ENCODE measurements around the gene PTPRN2. TPM values are rescaled to one million over a fixed set of nuclear protein-coding genes. Genes with fewer than 3 reads are reported as not detected.

PTPRN2 gene
- total RNA-seq, 2 experiments from 2014 or later, result 0.70 TPM; not detected in 1

- no peaks in the 10 kb centered on the region for H4K20me1 ChIP-seq (ENCODE audit: insufficient read depth, low read length)
- H3K4me2 ChIP-seq (ENCODE audit: low read length), result no peak overlapping the region
- H3K9me2 ChIP-seq (ENCODE audit: insufficient read depth, low read length), result no peaks in the 10 kb centered on the region
- no peaks in the 10 kb centered on the region for H3K36me3 ChIP-seq (ENCODE audit: insufficient read depth, low read length)
- H3K4me3 ChIP-seq (ENCODE audit: low read depth, low read length, poor library complexity, severe bottlenecking), result no peak overlapping the region
- no peaks in the 10 kb centered on the region for H3K79me2 ChIP-seq (ENCODE audit: insufficient read depth, low read depth, low read length)
- no peak overlapping the region for H3K27ac ChIP-seq (ENCODE audit: low read depth, low read length, poor library complexity, severe bottlenecking)
- no peaks in the 10 kb centered on the region for H3K4me1 ChIP-seq (ENCODE audit: insufficient read depth, low read length, poor library complexity, severe bottlenecking)
- H2AFZ ChIP-seq (ENCODE audit: low read length), result no peak overlapping the region
- ChIA-PET CTCF (ENCODE audit: unreplicated experiment) (no interaction called here), POLR2A (no interaction called here)
- no TSS peak for BruUV-seq (replicated peaks)
- TF ChIP-seq CTCF (conservative IDR thresholded peaks at IDR 0.05; ENCODE audit: low read length) (no peak), EZH2phosphoT487 (IDR thresholded peaks at IDR 0.05; ENCODE audit: borderline replicate concordance, low read depth, low read length) (no peak)
- DNase-seq (ENCODE audit: low spot score), result no peak
- H3K9me3 ChIP-seq (ENCODE audit: low read length), result no peaks in the 10 kb centered on the region
- intact Hi-C loops (cut with micrococcal nuclease; ENCODE audit: unreplicated experiment), result no loop called here
These were observed 1035.2 kb downstream of the PTPRN2 start for GRCh38 chr7:157552295-157552993.

- intact Hi-C loops (cut with micrococcal nuclease; ENCODE audit: unreplicated experiment), result no loop called here
- Histone ChIP-seq H3K4me3 (ENCODE audit: low read depth, low read length, poor library complexity, severe bottlenecking) (no peak overlapping the region), H3K4me1 (ENCODE audit: insufficient read depth, low read length, poor library complexity, severe bottlenecking) (no peaks in the 10 kb centered on the region), H3K9me3 (ENCODE audit: low read length) (no peaks in the 10 kb centered on the region), H2AFZ (ENCODE audit: low read length) (no peak overlapping the region), H4K20me1 (ENCODE audit: insufficient read depth, low read length) (no peaks in the 10 kb centered on the region), H3K36me3 (ENCODE audit: insufficient read depth, low read length) (no peaks in the 10 kb centered on the region), H3K27ac (ENCODE audit: low read depth, low read length, poor library complexity, severe bottlenecking) (no peak overlapping the region), H3K4me2 (ENCODE audit: low read length) (no peak overlapping the region), H3K79me2 (ENCODE audit: insufficient read depth, low read depth, low read length) (no peaks in the 10 kb centered on the region), H3K9me2 (ENCODE audit: insufficient read depth, low read length) (no peaks in the 10 kb centered on the region)
- ChIA-PET POLR2A (no interaction called here), CTCF (ENCODE audit: unreplicated experiment) (no interaction called here)
- no peak for DNase-seq (ENCODE audit: low spot score)
- no TSS peak for BruUV-seq (replicated peaks)
- no peak for TF ChIP-seq EZH2phosphoT487 (IDR thresholded peaks at IDR 0.05; ENCODE audit: borderline replicate concordance, low read depth, low read length)
- no peak for TF ChIP-seq CTCF (conservative IDR thresholded peaks at IDR 0.05; ENCODE audit: low read length)
These were observed 1036.1 kb downstream of the PTPRN2 start for GRCh38 chr7:157551325-157552070.

Data from OCI-LY7 (cell line).